GM21723 (cell line): ENCODE data around the gene POLD4.
"Not testable (repeated sequence)": the region's sequence is repeated elsewhere in the genome, so short reads cannot be mapped to it uniquely, and the experiment has no call there.

Source experiments
- ATAC-seq: cut with Tn5 transposase; IDR thresholded peaks from one replicate; pipeline ENCODE4 v1.9.1; 2021; ENCODE audit warnings: mild to moderate bottlenecking, moderate library complexity; ENCODE audit not compliant: unreplicated experiment

Gene POLD4

GRCh38 chr11:67353317-67354074 lies at the start of gene POLD4:
TSS of gene POLD4 (minus strand) at chr11:67353546. CDS start at chr11:67353399, 147 bp downstream.
- ATAC-seq, result peak; percentile 63

GRCh38 chr11:67403085-67403484 lies 49.7 kb upstream of the POLD4 start:
- ATAC-seq, result not testable (repeated sequence)

- not testable (repeated sequence) for ATAC-seq
These were observed 49.0 kb upstream of the POLD4 start for GRCh38 chr11:67402192-67402839.

GRCh38 chr11:67401495-67402191 lies 48.3 kb upstream of the POLD4 start, which contains the start of gene PPP1CA:
TSS of gene PPP1CA (minus strand) at chr11:67401858. CDS start at chr11:67401782, 76 bp downstream.
- ATAC-seq, result peak; percentile 55

- peak; percentile 14 for ATAC-seq
These were observed 47.7 kb upstream of the POLD4 start for GRCh38 chr11:67400942-67401494.

- no peak for ATAC-seq
These were observed 47.0 kb upstream of the POLD4 start for GRCh38 chr11:67400251-67400941.

GRCh38 chr11:67398661-67399563 lies 45.6 kb upstream of the POLD4 start:
- no peak for ATAC-seq

- ATAC-seq, result no peak
These were observed 44.8 kb upstream of the POLD4 start for GRCh38 chr11:67397986-67398660.

GRCh38 chr11:67397536-67397935 lies 44.2 kb upstream of the POLD4 start:
- no peak for ATAC-seq

GRCh38 chr11:67396587-67397389 lies 43.4 kb upstream of the POLD4 start:
- ATAC-seq, result no peak

GRCh38 chr11:67396259-67396581 lies 42.9 kb upstream of the POLD4 start:
- ATAC-seq, result no peak

- ATAC-seq, result no peak
These were observed 42.4 kb upstream of the POLD4 start for GRCh38 chr11:67395555-67396258.

- no peak for ATAC-seq
These were observed 40.6 kb upstream of the POLD4 start for GRCh38 chr11:67393990-67394389.

- no peak for ATAC-seq
These were observed 40.1 kb upstream of the POLD4 start for GRCh38 chr11:67393437-67393836.

GRCh38 chr11:67392183-67392715 lies 38.9 kb upstream of the POLD4 start:
- peak; percentile 22 for ATAC-seq

- ATAC-seq, result peak; percentile 61
These were observed 38.2 kb upstream of the POLD4 start, which contains the start of gene RAD9A for GRCh38 chr11:67391304-67392182. TSS of gene RAD9A (plus strand) at chr11:67391986. CDS start at chr11:67392045, 59 bp downstream.

- ATAC-seq, result no peak
These were observed 37.6 kb upstream of the POLD4 start for GRCh38 chr11:67390947-67391303.
